ENCODE results near the gene DAPK1. TPM values are rescaled to one million over a fixed set of nuclear protein-coding genes. Genes with fewer than 3 reads are reported as not detected.

DAPK1 gene
- total and polyA plus RNA-seq, 2 donors from 2014 or later = 15.5 to 166 TPM

DNA sequence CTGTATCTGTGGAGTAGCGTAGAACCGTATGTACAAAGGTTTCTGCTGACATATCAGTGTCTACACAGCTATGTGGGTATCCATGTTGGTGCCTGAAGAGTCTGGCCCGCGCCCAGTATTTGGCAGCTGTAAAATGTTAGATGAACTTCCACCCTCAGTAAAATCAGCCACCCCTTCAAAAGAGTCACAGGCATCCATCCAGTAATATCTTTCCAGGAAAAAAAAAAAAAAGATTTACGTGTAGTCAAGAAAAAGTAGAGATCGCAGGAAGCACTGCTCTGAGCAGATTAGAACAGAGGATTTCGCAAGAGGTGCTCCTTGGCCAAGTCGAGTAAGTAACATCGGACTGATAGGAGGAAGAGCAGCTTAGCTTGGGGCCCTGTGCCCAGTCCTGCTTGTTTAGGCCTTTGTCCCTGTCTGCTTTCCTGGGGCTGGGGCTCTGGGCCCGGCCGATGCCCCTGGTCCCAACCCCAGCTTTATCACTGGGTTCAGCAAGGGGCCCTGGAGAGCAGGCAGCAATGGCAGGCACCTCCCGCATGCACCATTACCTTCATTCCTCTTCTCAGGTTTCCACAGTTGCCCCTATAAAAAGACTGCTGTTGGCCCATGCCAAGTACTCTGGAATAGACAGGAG is 21.2 kb downstream of the DAPK1 start:
- Histone ChIP-seq H3K9me3 (ENCODE audit: control insufficient read depth in 2 of 3, insufficient read depth in 1 of 3, low read length in 3 of 3) (no peaks in the 10 kb centered on the region), H3K27me3 (ENCODE audit: control insufficient read depth, insufficient read depth, low read length) (no peaks in the 10 kb centered on the region), H3K36me3 (ENCODE audit: control insufficient read depth in 2 of 3, insufficient read depth in 3 of 3, low read length in 3 of 3) (no peaks in the 10 kb centered on the region), H3K4me3 (ENCODE audit: low read length in 3 of 3) (no peak overlapping the region), H3K27ac (ENCODE audit: low read depth in 2 of 2, low read length in 2 of 2) (peak overlapping the region in 1 of 2 donors; percentile 0), H3K4me1 (ENCODE audit: control insufficient read depth in 2 of 3, insufficient read depth in 2 of 3, low read depth in 1 of 3, low read length in 3 of 3) (peaks cover 0 to 16% (median 10%) of the 10 kb centered on the region in 3 donors), H3K9ac (ENCODE audit: low read length in 3 of 3) (no peak overlapping the region)
- intact Hi-C loops (cut with DNase I) = no loop called here
- no peak for FAIRE-seq
- TF ChIP-seq CTCF (IDR thresholded peaks at IDR 0.05; ENCODE audit: borderline replicate concordance, extremely low read depth, insufficient read depth) = no peak
- DNase-seq = peak in 1 of 5 donors; percentile 17

DNA sequence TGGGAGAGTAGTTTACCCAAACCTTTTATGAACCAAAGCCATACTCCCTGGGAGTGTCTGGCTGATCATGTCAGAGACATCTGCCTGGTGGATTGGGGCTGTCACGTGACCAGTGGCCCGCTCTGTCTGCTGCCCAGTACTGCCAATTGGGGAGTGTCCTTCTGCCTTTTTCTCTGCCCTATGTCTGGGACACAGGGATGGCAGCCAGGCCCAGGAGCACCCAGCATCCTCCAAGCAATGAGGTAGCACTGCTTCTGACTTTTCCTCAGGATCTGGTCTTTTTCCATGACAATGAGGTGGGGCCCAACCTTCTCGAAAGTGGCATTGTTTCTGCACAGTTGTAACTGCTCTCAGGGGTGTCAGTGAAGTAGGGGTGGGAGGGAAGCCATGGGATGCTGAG is 21.8 kb downstream of the DAPK1 start:
- Histone ChIP-seq H3K4me1 (ENCODE audit: control insufficient read depth in 2 of 3, insufficient read depth in 2 of 3, low read depth in 1 of 3, low read length in 3 of 3) (peaks cover 0 to 16% (median 10%) of the 10 kb centered on the region in 3 donors), H3K36me3 (ENCODE audit: control insufficient read depth in 2 of 3, insufficient read depth in 3 of 3, low read length in 3 of 3) (no peaks in the 10 kb centered on the region), H3K9ac (ENCODE audit: low read length in 3 of 3) (no peak overlapping the region), H3K4me3 (ENCODE audit: low read length in 3 of 3) (no peak overlapping the region), H3K9me3 (ENCODE audit: control insufficient read depth in 2 of 3, insufficient read depth in 1 of 3, low read length in 3 of 3) (no peaks in the 10 kb centered on the region), H3K27me3 (ENCODE audit: control insufficient read depth, insufficient read depth, low read length) (no peaks in the 10 kb centered on the region), H3K27ac (ENCODE audit: low read depth in 2 of 2, low read length in 2 of 2) (peak overlapping the region in 1 of 2 donors; percentile 3)
- intact Hi-C loops (cut with DNase I) = no loop called here
- DNase-seq (no peak), FAIRE-seq (no peak)
- no peak for TF ChIP-seq CTCF (IDR thresholded peaks at IDR 0.05; ENCODE audit: borderline replicate concordance, extremely low read depth, insufficient read depth)

DNA sequence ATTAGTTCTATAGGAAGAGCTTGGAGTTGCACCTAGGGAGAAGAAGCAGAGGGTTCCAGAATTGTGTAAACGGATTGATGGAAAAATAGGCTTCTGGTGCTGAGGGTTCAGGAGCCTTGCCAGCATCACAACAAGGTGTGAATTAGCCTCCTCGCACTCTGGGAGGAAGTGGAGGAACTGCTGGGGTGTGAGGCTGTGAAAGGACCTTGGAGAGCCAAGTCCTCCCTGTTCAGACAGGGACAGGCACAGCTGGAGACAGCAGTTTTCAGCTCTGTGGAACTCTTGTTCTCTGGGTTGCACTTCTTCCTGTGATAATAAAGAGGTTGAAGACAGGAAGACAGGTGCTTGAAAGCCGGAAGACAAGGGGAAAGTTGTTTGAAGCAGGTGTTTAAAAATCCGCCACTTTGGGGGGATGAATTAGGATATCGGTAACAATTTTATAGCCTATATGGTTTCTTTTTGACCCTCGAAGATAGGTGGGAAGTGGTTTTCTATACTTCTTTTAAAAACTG is 22.6 kb downstream of the DAPK1 start:
- H3K36me3 ChIP-seq (ENCODE audit: control insufficient read depth in 2 of 3, insufficient read depth in 3 of 3, low read length in 3 of 3) = no peaks in the 10 kb centered on the region
- no peak for FAIRE-seq

More for the DNA sequence above, 22.6 kb downstream of the DAPK1 start:
- H3K27me3 ChIP-seq (ENCODE audit: control insufficient read depth, insufficient read depth, low read length) = no peaks in the 10 kb centered on the region
- TF ChIP-seq CTCF (IDR thresholded peaks at IDR 0.05; ENCODE audit: borderline replicate concordance, extremely low read depth, insufficient read depth) = no peak
- no peaks in the 10 kb centered on the region for H3K9me3 ChIP-seq (ENCODE audit: control insufficient read depth in 2 of 3, insufficient read depth in 1 of 3, low read length in 3 of 3)
- H3K4me3 ChIP-seq (ENCODE audit: low read length in 3 of 3) = no peak overlapping the region
- no peak overlapping the region for H3K9ac ChIP-seq (ENCODE audit: low read length in 3 of 3)
- intact Hi-C loops (cut with DNase I) = no loop called here
- H3K4me1 ChIP-seq (ENCODE audit: control insufficient read depth in 2 of 3, insufficient read depth in 2 of 3, low read depth in 1 of 3, low read length in 3 of 3) = peaks cover 0 to 16% (median 10%) of the 10 kb centered on the region in 3 donors
- DNase-seq = no peak
- no peak overlapping the region for H3K27ac ChIP-seq (ENCODE audit: low read depth in 2 of 2, low read length in 2 of 2)
